GM21576 (cell line): Measurements from ENCODE around the gene SLC13A5.
"Not testable (repeated sequence)": the region's sequence is repeated elsewhere in the genome, so short reads cannot be mapped to it uniquely, and the experiment has no call there.

Experiments used
- ATAC-seq: cut with Tn5 transposase; IDR thresholded peaks from one replicate; pipeline ENCODE4 v1.9.1; 2021; ENCODE audit warnings: mild to moderate bottlenecking, moderate library complexity; ENCODE audit not compliant: unreplicated experiment

The SLC13A5 gene

DNA sequence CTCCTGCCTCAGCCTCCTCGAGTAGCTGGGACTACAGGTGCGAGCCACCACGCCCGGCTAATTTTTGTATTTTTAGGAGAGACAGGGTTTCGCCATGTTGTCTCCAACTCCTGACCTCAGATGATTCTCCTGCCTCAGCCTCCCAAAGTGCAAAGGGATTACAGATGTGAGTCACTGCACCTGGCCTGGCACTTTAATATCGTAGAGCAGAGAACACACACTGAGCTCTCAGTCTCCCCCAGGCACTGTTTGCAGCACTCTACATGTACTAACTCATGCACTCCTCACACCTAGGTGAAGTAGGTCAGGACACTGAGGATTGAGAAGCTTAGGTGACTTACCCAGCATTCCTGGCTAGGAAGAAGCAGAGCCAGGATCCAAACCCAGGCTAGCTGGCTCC lies 46.6 kb downstream of the SLC13A5 start:
- ATAC-seq, result no peak

DNA sequence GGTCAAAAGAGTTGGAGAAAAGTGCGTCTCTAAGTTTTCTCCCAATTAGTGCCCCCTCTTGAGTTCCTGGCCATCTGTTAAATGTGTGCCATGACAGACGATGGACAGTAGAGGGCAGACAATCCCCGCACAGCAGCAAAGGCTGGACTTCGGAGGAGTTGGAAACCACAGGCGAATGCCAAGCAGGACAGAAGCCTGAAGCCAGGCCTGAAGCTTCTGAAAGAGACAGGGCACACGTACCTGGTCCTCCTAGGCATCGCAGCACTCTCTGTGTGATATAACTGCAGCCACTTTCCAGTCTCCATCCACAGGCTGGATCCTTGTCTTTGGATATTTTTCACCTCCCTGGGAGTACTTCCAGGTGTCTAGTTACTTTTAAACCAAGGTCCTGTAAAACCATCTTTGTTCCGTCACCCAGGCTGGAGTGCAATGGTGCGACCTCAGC lies 47.1 kb downstream of the SLC13A5 start:
- no peak for ATAC-seq

GRCh38 chr17:6663200-6663599 lies 50.0 kb downstream of the SLC13A5 start:
- ATAC-seq, result not testable (repeated sequence)

DNA sequence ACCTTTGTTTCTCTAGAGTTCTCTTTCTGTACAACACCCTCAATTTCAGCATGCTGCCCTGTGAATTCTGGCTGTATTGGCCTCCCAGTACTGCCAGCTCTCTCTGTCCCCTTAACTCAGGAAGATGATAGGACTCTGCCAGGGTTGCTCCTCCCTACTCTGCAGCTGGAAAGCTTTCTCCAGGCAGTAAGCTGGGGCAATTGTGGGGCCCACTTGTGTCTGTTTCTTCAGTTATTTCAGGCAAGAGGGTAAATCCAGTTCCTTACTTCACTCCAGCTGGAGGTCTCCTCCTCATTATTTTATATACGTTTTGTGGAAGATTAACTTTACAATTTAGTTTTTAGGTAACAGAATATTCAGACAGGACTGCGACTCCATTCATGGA lies 51.7 kb downstream of the SLC13A5 start:
- no peak for ATAC-seq

- ATAC-seq, result peak; percentile 71
These were observed 52.2 kb downstream of the SLC13A5 start for GRCh38 chr17:6660805-6661463.

DNA sequence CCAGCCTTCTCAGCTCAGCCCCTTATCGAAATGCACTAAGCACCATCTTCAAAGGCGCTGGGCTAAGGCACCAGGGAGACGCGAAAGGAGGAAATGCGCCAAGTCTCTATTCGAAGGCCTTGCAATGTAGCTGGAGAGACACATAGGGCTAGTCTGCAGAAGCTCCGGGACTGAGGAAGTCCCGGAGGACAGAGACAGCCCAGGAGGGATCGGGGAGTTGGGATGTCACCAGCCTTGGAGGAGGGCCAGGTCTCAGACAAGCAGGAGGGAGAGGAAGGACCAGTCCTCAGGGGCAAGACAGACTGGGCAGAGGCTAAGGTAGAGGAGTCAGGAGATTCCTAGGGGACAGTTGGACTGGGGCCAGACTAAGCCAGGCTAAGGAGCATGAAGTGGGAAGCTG lies 53.1 kb downstream of the SLC13A5 start:
- ATAC-seq, result no peak

GRCh38 chr17:6658411-6658810 lies 54.8 kb downstream of the SLC13A5 start:
- not testable (repeated sequence) for ATAC-seq

DNA sequence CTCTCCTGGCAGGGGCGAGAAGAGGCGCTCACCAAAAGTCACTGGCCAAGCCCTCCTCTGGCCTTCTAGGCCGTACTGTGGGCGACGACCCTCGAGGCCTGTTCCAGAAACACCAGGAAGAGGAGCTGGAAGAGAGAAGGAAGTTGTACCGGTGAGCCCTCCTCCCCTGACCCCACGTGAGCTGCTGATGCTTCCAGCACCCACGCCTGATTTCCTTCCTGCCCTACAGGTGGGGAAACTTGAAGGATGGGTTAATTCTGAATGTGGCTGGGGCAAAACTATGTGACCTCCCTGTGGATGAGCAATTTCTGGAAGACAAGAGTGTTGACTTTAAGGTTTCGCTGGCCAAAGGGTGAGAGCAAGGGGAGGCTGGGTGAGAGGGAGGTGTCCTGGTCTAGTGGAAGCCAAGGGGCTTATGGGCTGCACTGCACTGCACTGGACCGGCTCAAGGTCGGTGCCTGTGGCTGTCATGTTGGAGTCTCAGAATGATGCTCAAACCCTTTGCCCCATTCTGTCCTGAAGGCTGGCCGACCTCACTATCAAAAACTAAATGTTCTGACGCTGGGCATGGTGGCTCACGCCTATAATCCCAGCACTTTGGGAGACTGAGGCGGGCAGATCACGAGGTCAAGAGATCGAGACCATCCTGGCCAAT lies 55.4 kb downstream of the SLC13A5 start:
- no peak for ATAC-seq

GRCh38 chr17:6656797-6657632 lies 56.2 kb downstream of the SLC13A5 start:
- not testable (repeated sequence) for ATAC-seq

DNA sequence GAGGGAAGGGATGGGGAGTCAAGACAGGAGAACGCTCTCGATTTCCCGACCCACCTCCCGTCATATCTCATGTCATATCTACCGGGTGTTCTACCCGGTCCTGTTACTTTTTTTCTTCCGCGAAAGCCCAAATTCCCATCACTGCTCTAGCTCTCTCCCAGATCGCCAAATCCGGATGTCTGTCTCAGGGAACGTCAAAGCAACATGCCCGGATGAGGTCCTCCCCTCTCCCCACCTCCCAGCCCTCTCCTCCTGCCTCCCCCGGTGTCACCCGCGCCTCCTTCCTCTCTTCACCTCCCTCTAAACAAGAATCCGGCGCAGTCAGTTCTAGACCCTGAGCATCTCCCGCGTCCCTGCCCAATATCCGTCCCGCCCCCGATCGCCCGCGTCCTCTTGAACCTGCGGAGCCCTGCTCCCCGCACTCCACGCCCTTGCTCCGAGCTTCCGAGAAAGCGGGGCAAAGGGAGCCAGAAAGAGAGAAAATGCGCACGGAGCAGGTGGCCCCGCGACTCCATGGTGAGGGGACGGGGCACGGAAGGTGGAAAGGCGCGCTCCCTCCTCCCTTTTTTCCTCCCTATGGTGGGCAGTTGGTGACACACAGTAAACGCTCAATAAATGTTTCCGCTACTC lies 57.3 kb downstream of the SLC13A5 start:
- not testable (repeated sequence) for ATAC-seq

DNA sequence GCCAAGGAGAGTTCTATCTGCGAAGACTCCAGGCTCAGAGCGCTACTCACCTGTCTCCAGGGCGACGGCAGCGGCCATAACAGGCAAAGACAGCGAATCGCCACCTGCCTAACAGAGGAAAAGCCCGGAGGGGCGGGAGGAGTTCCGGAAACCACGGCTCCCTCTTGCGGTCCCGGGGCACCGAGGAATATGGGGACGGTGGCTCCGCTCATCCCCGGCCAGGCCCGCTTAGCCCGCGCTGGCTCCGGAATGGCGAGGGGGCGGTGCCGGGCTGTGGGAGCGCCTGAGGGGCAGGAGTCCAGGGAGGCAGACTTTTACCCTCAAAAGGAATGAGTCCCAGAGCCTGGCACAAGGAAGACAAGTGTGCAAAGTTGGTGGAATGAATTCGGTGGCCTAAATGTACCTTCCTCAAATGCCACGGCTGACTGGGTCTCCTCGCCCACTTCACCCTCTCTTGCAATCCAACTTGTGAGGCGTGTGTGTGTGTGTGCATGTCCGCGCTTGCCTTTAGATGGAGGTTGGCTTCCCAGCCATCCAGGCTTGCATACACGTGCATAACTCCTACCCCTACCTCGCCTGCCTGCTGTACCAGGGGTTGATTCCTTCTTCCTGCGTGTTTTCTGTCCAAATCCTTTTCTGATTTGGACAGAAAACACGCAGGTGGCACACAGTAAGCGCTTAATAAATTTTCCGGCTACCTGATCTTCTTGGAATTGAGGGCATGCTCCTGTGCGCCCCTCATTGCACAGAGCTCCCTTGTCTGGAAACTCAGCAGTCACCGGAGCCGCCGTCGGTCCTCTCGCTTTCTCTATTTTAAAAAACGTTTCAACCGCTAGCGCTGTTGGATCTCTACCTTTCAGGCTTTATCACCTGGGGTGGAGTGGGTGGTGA lies 58.1 kb downstream of the SLC13A5 start:
- no peak for ATAC-seq

DNA sequence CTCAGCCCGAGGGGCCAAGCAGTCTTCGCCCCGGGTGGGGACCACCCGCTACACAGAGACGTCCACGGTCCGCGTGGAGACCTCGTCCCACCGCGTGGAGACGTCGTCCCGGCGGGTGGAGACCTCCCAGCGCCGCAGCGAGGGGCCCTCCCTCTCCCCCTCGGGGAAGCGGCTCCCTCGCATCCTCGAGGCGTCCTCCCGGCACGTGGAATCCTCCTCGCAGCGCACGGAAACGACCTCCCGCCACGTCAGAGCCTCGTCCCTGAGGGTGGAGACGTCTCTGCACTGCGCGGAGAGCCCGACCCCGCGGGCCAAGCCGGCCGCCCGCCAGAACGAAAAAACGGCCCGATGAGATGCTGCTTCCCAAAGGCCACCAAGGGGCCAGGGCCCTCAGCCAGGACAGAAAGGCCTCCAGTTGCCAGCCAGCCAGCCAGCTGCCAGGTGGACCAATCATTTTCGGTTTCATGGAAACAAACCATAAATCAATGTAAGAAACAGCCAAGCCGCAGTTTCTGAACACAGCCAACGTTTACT lies 61.2 kb downstream of the SLC13A5 start:
- ATAC-seq, result peak; percentile 4

- peak; percentile 83 for ATAC-seq
These were observed 61.7 kb downstream of the SLC13A5 start, which contains the start of the genes C17orf100 and MED31 for GRCh38 chr17:6651354-6651918. C17orf100 (plus strand) TSS chr17:6651762; CDS start chr17:6651914, 152 bp downstream. MED31 (minus strand) TSS chr17:6651605; CDS start chr17:6651528, 77 bp downstream.

DNA sequence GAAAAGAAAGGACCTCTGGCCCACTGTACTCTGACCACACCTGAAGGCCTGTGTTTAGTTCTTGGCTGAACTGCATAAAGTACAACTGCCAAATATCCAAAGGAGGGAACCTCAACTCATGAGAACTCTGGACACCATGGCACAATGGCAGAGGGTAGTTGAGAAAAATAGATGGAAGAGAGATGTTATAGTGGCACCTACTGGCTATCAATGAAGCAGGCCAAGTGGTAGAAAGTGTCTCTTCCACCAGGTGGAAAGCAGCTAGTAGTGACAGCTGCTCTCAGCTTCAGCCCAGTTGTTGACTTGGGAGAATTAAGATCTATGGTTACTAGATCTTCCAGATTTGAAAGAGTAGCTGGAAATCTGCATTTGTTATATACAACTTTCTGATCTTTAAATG lies 65.0 kb downstream of the SLC13A5 start:
- ATAC-seq, result no peak

- ATAC-seq, result no peak
These were observed 69.6 kb downstream of the SLC13A5 start for GRCh38 chr17:6643451-6644125.

- ATAC-seq, result no peak
These were observed 70.6 kb downstream of the SLC13A5 start for GRCh38 chr17:6642592-6642991.

GRCh38 chr17:6641247-6641863 lies 71.8 kb downstream of the SLC13A5 start:
- no peak for ATAC-seq

DNA sequence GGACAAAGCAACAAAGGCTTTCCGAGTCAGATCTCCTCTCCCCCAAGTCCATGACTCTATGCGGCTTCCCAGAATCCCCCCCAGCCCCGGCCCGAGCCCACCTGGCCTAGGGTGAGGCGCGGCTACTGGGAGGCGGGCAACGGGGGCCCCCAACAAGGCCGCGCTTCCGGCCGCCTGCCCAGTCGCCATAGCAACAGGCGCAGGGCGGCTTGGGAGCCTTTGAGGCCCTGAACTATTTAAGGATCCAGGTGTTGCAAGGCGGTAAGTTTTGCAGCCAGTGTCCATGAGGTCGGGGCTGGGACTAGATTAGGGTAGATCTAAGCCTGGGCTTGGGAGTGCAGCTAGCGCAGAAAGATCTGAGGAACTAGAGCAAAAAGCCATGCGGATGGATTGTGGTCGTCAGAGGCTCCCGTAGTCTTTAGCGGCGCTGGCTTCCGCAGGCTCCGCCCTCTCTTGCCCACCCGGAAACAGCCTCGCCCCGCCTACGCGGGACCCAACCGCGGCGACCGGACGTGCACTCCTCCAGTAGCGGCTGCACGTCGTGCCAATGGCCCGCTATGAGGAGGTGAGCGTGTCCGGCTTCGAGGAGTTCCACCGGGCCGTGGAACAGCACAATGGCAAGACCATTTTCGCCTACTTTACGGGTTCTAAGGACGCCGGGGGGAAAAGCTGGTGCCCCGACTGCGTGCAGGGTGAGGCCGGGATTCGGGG lies 72.5 kb downstream of the SLC13A5 start, which contains the start of the genes KIAA0753 and TXNDC17:
Gene KIAA0753 (minus strand): TSS at position 176 of the 711 bp plus-strand sequence. CDS start 5,608 bp downstream, outside the sequence.
Gene TXNDC17 (plus strand): TSS at position 525 of the 711 bp plus-strand sequence. CDS start 23 bp downstream, at position 548.
- ATAC-seq, result peak; percentile 87
